ENCODE data around the gene TAGLN2. TPM values are rescaled to one million over a fixed set of nuclear protein-coding genes. Genes with fewer than 3 reads are reported as not detected.
A peak's percentile ranks its signal among the peaks of the same experiment; 100 is the strongest.

The TAGLN2 gene
- total RNA-seq, 1 donor from 2014 or later: 138 TPM

DNA sequence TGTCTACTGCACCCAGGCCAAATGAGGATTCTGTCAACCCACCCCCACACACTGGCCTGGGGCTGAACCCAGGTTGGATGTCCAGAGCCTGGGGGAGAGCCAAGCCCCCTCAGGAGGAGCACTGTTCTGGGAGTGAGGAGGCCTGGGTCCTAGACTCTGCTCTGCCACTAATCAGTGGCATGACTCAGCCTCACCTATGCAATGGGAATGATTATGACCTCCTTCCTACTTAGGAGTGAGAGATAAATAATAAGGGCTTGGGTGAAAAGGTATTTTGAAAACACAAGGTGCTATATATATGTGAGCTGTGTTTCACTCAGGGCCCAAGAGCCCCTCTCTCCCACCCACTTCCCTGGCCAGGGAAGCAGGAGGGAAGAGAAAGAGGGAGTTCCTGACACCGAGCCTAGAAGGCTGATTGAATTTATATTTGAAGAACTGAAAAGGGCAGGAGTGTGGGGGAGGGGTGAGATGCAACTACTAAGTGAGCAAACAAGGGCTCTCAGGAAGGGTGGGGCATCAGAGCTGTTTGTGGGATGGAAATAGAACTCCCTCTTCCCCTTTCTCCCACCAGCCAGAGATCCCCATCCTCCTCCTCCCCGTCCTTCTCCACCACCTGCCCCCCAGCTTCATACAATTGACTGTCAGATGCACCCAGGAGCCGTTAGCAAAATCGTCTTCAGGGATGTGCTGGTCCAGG is 11.9 kb upstream of the TAGLN2 start:
- TF ChIP-seq, protein P1, sequence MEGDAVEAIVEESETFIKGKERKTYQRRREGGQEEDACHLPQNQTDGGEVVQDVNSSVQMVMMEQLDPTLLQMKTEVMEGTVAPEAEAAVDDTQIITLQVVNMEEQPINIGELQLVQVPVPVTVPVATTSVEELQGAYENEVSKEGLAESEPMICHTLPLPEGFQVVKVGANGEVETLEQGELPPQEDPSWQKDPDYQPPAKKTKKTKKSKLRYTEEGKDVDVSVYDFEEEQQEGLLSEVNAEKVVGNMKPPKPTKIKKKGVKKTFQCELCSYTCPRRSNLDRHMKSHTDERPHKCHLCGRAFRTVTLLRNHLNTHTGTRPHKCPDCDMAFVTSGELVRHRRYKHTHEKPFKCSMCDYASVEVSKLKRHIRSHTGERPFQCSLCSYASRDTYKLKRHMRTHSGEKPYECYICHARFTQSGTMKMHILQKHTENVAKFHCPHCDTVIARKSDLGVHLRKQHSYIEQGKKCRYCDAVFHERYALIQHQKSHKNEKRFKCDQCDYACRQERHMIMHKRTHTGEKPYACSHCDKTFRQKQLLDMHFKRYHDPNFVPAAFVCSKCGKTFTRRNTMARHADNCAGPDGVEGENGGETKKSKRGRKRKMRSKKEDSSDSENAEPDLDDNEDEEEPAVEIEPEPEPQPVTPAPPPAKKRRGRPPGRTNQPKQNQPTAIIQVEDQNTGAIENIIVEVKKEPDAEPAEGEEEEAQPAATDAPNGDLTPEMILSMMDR (conservative IDR thresholded peaks at IDR 0.05): no peak
- DNase-seq (ENCODE audit: extremely low spot score, unreplicated experiment): no peak
- Mint-ChIP-seq H3K4me1 (ENCODE audit: unreplicated experiment) (peaks cover 47% of the 10 kb centered on the region), H3K36me3 (peaks cover 23% of the 10 kb centered on the region), H3K9me3 (no peaks in the 10 kb centered on the region), H3K27me3 (no peaks in the 10 kb centered on the region), H3K27ac (no peak overlapping the region), H3K4me3 (peak overlapping the region; percentile 20)

DNA sequence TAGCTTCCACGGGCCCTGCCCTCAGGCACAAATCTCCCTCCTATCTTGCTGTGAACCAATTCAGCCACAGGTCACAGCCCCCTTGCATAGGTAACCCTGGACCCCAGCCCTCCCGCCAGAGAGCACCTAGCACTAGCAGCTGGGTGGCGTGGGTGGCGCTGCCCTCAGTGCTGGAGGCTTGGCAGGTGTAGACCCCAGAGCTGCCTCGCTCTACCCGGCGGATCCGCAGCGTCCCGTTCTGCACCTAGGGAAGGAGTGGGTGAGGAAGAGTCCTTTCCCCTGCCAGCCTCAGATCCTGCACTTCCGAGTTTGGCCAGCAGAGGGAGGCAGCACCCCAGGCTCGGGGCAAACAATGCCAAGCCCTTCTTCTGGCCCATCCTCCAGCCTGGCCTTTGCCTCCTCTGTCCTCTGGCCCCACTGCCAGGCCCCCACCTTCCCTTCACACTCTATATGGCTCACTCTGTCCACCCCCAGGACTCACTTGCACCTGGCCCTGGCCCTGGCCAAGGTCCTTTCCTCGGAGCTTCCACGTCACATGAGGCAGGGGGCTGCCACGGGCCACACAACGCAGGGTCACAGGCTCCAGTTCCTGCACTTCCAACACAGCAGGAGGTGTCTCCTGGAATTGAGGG is 11.1 kb upstream of the TAGLN2 start:
- TF ChIP-seq, protein P1 (conservative IDR thresholded peaks at IDR 0.05): peak; percentile 98
- Mint-ChIP-seq H3K27me3 (no peaks in the 10 kb centered on the region), H3K4me1 (ENCODE audit: unreplicated experiment) (peaks cover 40% of the 10 kb centered on the region), H3K36me3 (peaks cover 23% of the 10 kb centered on the region), H3K27ac (no peak overlapping the region), H3K9me3 (no peaks in the 10 kb centered on the region), H3K4me3 (no peak overlapping the region)
- DNase-seq (ENCODE audit: extremely low spot score, unreplicated experiment): peak; percentile 88

DNA sequence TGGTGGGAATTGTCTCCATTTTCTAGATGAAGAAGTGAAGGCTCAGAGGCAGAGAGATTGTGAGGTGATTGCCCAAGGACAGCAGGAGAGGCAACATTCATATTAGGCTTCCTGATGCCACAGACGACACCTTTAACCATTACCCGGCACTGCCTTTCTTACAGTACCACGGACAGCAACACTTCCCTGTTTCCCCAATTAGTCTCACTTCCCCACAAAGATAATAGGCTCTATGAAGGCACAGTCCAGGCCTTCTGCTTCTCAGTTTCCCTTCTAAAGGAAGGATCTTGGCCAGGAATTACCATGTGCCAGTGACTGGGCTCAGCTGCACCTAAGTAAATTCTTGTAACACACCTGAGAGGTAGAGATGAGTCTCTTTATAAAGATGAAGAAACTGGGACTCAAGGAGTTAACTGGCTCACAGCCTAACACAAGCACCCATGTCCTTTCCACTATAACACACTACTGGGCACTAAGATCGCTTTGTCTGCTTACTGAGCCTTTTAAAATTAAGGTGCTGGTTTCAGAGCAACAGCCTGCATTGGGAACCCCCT is 10.5 kb upstream of the TAGLN2 start:
- Mint-ChIP-seq H3K36me3 (peaks cover 19% of the 10 kb centered on the region), H3K4me3 (no peak overlapping the region), H3K27me3 (no peaks in the 10 kb centered on the region), H3K4me1 (ENCODE audit: unreplicated experiment) (peaks cover 34% of the 10 kb centered on the region), H3K9me3 (no peaks in the 10 kb centered on the region), H3K27ac (no peak overlapping the region)
- DNase-seq (ENCODE audit: extremely low spot score, unreplicated experiment): no peak
- TF ChIP-seq, protein P1 (conservative IDR thresholded peaks at IDR 0.05): no peak

DNA sequence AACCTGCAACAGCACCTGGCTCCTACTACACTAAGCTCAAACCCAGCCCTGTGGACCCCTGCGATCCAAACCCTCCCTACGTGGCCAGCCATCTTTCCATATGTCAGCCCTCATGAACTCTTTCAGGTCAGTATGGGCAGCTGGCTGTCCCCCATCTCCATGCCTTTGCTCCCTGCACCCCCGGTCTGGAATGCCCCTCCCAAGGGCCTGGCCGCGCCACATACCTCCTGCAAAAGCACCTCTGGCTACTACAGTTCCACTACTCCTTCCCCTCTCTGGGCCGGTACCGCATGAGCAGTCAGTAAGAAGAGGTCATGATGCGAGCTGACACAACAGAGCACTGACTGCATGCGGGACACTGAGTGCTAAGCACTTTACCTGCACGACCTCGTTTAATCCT is 10.0 kb upstream of the TAGLN2 start:
- Mint-ChIP-seq H3K27me3 (no peaks in the 10 kb centered on the region), H3K36me3 (peaks cover 18% of the 10 kb centered on the region), H3K27ac (no peak overlapping the region), H3K9me3 (no peaks in the 10 kb centered on the region), H3K4me3 (no peak overlapping the region), H3K4me1 (ENCODE audit: unreplicated experiment) (peaks cover 30% of the 10 kb centered on the region)
- DNase-seq (ENCODE audit: extremely low spot score, unreplicated experiment): no peak
- TF ChIP-seq, protein P1 (conservative IDR thresholded peaks at IDR 0.05): no peak

DNA sequence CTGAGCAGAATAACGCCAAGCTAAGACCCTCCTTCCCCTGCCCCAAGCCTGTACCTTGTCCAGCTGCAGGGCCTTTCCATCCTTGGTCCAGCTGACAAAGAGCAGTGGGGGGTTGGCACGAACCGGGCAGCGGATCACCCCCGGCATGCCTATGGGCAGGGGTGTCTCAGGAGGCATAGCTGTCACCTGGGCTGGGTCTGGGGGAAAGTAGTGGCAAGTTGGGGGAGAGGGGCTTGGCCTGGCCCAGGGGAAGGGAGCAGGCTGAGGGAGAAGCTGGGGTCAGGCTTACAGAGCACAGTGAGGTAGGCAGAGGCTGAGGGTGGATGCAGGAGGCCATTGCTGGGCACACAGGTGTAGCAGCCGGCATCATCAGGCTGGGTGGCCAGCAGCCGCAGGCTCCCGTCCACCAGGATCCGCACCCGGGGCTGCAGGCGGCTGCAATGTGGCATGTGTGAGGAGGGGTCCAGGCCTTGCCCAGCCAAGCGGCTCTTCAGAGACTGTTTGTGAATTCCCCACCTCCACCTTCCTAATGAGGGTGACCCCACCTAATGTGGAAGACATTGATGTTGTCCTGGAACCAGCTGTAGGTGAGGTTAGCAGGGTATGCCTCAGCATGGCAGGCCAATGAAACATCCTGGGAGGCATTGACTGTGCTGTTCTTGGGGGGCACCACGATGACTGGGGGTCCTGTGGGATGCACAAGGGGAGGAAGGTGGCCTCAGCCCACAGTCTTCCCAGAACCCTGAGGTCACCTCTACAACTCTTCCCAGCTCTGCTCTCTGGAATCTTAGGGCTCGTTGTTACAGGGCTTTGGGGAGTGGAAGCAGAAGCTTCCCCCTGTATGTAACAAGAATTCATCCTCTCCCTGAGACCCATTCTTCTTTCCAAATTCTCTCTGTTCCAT is 9.1 kb upstream of the TAGLN2 start:
- no peaks in the 10 kb centered on the region for H3K27me3 Mint-ChIP-seq
- H3K4me3 Mint-ChIP-seq: no peak overlapping the region
- peaks cover 24% of the 10 kb centered on the region for H3K4me1 Mint-ChIP-seq (ENCODE audit: unreplicated experiment)
- H3K36me3 Mint-ChIP-seq: peaks cover 13% of the 10 kb centered on the region
- DNase-seq (ENCODE audit: extremely low spot score, unreplicated experiment): no peak
- TF ChIP-seq, protein P1 (conservative IDR thresholded peaks at IDR 0.05): no peak
- H3K27ac Mint-ChIP-seq: no peak overlapping the region
- no peaks in the 10 kb centered on the region for H3K9me3 Mint-ChIP-seq
